Measurements from ENCODE around the gene PLCL1. TPM values are rescaled to one million over a fixed set of nuclear protein-coding genes. Genes with fewer than 3 reads are reported as not detected.

PLCL1 gene
- total RNA-seq, 1 experiment from 2014 or later, result 0.07 TPM

GRCh38 chr2:197944416-197945096, 140.2 kb downstream of the PLCL1 start:
- no peaks in the 10 kb centered on the region for H3K9me3 ChIP-seq (ENCODE audit: control insufficient read depth in 1 of 2, insufficient read depth in 1 of 2, low read depth in 1 of 2, low read length in 2 of 2)
- ATAC-seq (no peak), DNase-seq (ENCODE audit: low read depth, low spot score) (no peak)
- intact Hi-C loops (cut with micrococcal nuclease), result loop anchor here (1.0 kb wide), 1 partner anchor 16 kb away; no protein-coding TSS in a partner anchor
- H3K4me3 ChIP-seq (replicated peaks in 1 of 2; ENCODE audit: low read depth in 1 of 2, low read length in 2 of 2), result no peak overlapping the region
- no peak overlapping the region for H3K27ac ChIP-seq (ENCODE audit: low read depth, low read length)
- H3K4me1 ChIP-seq (ENCODE audit: control insufficient read depth in 1 of 2, insufficient read depth in 2 of 2, low read length in 2 of 2), result no peaks in the 10 kb centered on the region
- H3K9ac ChIP-seq (ENCODE audit: low read length), result no peak overlapping the region
- H3K27me3 ChIP-seq (ENCODE audit: insufficient read depth, low read length), result peaks cover 55% of the 10 kb centered on the region
- no peak overlapping the region for H3K4me2 ChIP-seq (ENCODE audit: low read length)
- H3K9me2 ChIP-seq (ENCODE audit: insufficient read depth), result no peaks in the 10 kb centered on the region
- ChIA-PET CTCF (no interaction called here), POLR2A (no interaction called here), RAD21 (ENCODE audit: low non-redundant PET in 1 of 2, low total read pairs in 2 of 2, uncharacterized antibody in 2 of 2, unreplicated experiment in 2 of 2) (no interaction called here)
- BruUV-seq (replicated peaks), result no TSS peak
- H2AFZ ChIP-seq (ENCODE audit: low read depth, low read length, poor library complexity, severe bottlenecking), result no peak overlapping the region
- no peaks in the 10 kb centered on the region for H3K36me3 ChIP-seq (ENCODE audit: control insufficient read depth in 1 of 2, insufficient read depth in 2 of 2, low read length in 2 of 2)
- TF ChIP-seq RAD21 (IDR thresholded peaks at IDR 0.05; ENCODE audit: low read depth), result no peak
- TF ChIP-seq MAX (IDR thresholded peaks at IDR 0.05), result no peak
- no peak for TF ChIP-seq YY1 (IDR thresholded peaks at IDR 0.05; ENCODE audit: extremely low read depth, insufficient replicate concordance, low read depth, low read length)
- no peak for TF ChIP-seq POLR2A (IDR thresholded peaks at IDR 0.05; ENCODE audit: borderline replicate concordance, extremely low read depth, insufficient read depth, insufficient read length)
- no peaks in the 10 kb centered on the region for H3K79me2 ChIP-seq (ENCODE audit: insufficient read depth, low read length)
- no peaks in the 10 kb centered on the region for H4K20me1 ChIP-seq (ENCODE audit: insufficient read depth)

- intact Hi-C loops (cut with micrococcal nuclease), result no loop called here
- H3K27ac ChIP-seq (ENCODE audit: low read depth, low read length), result no peak overlapping the region
- POLR2A ChIA-PET, result no interaction called here
- ATAC-seq, result no peak
- H3K9me2 ChIP-seq (ENCODE audit: insufficient read depth), result no peaks in the 10 kb centered on the region
- no peaks in the 10 kb centered on the region for H3K4me1 ChIP-seq (ENCODE audit: control insufficient read depth in 1 of 2, insufficient read depth in 2 of 2, low read length in 2 of 2)
- H3K9ac ChIP-seq (ENCODE audit: low read length), result no peak overlapping the region
- no peak overlapping the region for H3K4me2 ChIP-seq (ENCODE audit: low read length)
- H3K9me3 ChIP-seq (ENCODE audit: control insufficient read depth in 1 of 2, insufficient read depth in 1 of 2, low read depth in 1 of 2, low read length in 2 of 2), result no peaks in the 10 kb centered on the region
- peaks cover 45% of the 10 kb centered on the region for H3K27me3 ChIP-seq (ENCODE audit: insufficient read depth, low read length)
- CTCF ChIA-PET, result no interaction called here
- no peaks in the 10 kb centered on the region for H3K36me3 ChIP-seq (ENCODE audit: control insufficient read depth in 1 of 2, insufficient read depth in 2 of 2, low read length in 2 of 2)
- no peaks in the 10 kb centered on the region for H3K79me2 ChIP-seq (ENCODE audit: insufficient read depth, low read length)
- BruUV-seq (replicated peaks), result no TSS peak
- RAD21 ChIA-PET (ENCODE audit: low non-redundant PET in 1 of 2, low total read pairs in 2 of 2, uncharacterized antibody in 2 of 2, unreplicated experiment in 2 of 2), result no interaction called here
- TF ChIP-seq TCF7L2 (IDR thresholded peaks at IDR 0.05; ENCODE audit: borderline replicate concordance, extremely low read depth, insufficient read depth, insufficient read length) (no peak), ATF3 (IDR thresholded peaks at IDR 0.05) (no peak), REST (IDR thresholded peaks at IDR 0.05; ENCODE audit: low read depth) (no peak), MAX (IDR thresholded peaks at IDR 0.05) (no peak), POLR2A (IDR thresholded peaks at IDR 0.05; ENCODE audit: borderline replicate concordance, extremely low read depth, insufficient read depth, insufficient read length) (no peak), SIN3A (IDR thresholded peaks at IDR 0.05; ENCODE audit: low read depth) (no peak), POLR2AphosphoS5 (IDR thresholded peaks at IDR 0.05; ENCODE audit: low read depth, low read length) (no peak), CBX3 (IDR thresholded peaks at IDR 0.05; ENCODE audit: low read depth) (no peak)
- no peak overlapping the region for H2AFZ ChIP-seq (ENCODE audit: low read depth, low read length, poor library complexity, severe bottlenecking)
- no peaks in the 10 kb centered on the region for H4K20me1 ChIP-seq (ENCODE audit: insufficient read depth)
- DNase-seq (ENCODE audit: low read depth, low spot score), result no peak
- no peak overlapping the region for H3K4me3 ChIP-seq (replicated peaks in 1 of 2; ENCODE audit: low read depth in 1 of 2, low read length in 2 of 2)
Measured at GRCh38 chr2:197946562-197946961, 142.2 kb downstream of the PLCL1 start.

Measured in HCT116 (cell line).